Measurements from ENCODE around the gene ZNF593.

- TF ChIP-seq CTCF (IDR thresholded peaks at IDR 0.05) (no peak), POLR2AphosphoS5 (IDR thresholded peaks at IDR 0.05) (no peak), POLR2A (IDR thresholded peaks at IDR 0.05; ENCODE audit: low read depth) (no peak)
These were observed 14.4 kb downstream of the ZNF593 start for GRCh38 chr1:26184086-26184485.
